Keratinocyte (primary cell): Measurements from ENCODE around the gene IFT74. TPM values are rescaled to one million over a fixed set of nuclear protein-coding genes. Genes with fewer than 3 reads are reported as not detected.

ENCODE experiments used
- DNase-seq: peaks from one replicate; pipeline ENCODE4 v3.0.0-alpha.2; 2011; ENCODE audit warnings: low read depth, missing footprints, low spot score
- FAIRE-seq: peaks from 2 replicates; lab custom pipeline; 2011; peaks lifted over from hg19 to GRCh38; lab: Jason Lieb, UNC
- H2AFZ ChIP-seq: 2 replicates; pipeline ENCODE4 v1.6.0; 2012; ENCODE audit warnings: low read length, control low read depth, inconsistent platforms; ENCODE audit not compliant: control insufficient read depth
- H3K27ac ChIP-seq: 2 replicates; pipeline ENCODE4 v1.5.1; 2011; ENCODE audit warnings: low read length; ENCODE audit not compliant: control insufficient read depth, insufficient read depth
- H3K27me3 ChIP-seq: 3 replicates; pipeline ENCODE4 v1.6.0; 2011; ENCODE audit warnings: low read length; ENCODE audit not compliant: control insufficient read depth, insufficient read depth; ENCODE audit errors: extremely low read depth
- H3K36me3 ChIP-seq, 2 experiments: 2 replicates in 1 of 2; 3 replicates in 1 of 2; pipeline ENCODE4 v1.5.1; 2011; ENCODE audit warnings: low read length in 2 of 2, mild to moderate bottlenecking in 1 of 2; ENCODE audit not compliant: control insufficient read depth in 2 of 2, insufficient read depth in 2 of 2; ENCODE audit errors: extremely low read depth in 1 of 2
- H3K4me1 ChIP-seq: 3 replicates; pipeline ENCODE4 v1.5.1; 2011; ENCODE audit warnings: low read length; ENCODE audit not compliant: control insufficient read depth, insufficient read depth; ENCODE audit errors: extremely low read depth
- H3K4me2 ChIP-seq: 3 replicates; pipeline ENCODE4 v1.6.0; 2011; ENCODE audit warnings: low read depth, low read length; ENCODE audit not compliant: control insufficient read depth, insufficient read depth; ENCODE audit errors: extremely low read depth
- H3K4me3 ChIP-seq, 3 experiments: fragments of 200-600 bp in 1 of 3; sonication (generic) in 1 of 3; 2 replicates in 2 of 3; 3 replicates in 1 of 3; pipeline ENCODE4 v1.5.1; 2011 to 2016; ENCODE audit warnings: low read length in 3 of 3, mild to moderate bottlenecking in 3 of 3, control low read depth in 2 of 3, inconsistent platforms in 1 of 3, low read depth in 1 of 3, mixed read lengths in 1 of 3, mixed run types in 1 of 3, moderate library complexity in 1 of 3; ENCODE audit not compliant: control insufficient read depth in 2 of 3, insufficient read depth in 2 of 3; ENCODE audit errors: extremely low read depth in 1 of 3
- H3K79me2 ChIP-seq: 2 replicates; pipeline ENCODE4 v1.6.0; 2012; ENCODE audit warnings: low read length; ENCODE audit not compliant: control insufficient read depth, insufficient read depth
- H3K9ac ChIP-seq: 3 replicates; pipeline ENCODE4 v1.6.0; 2011; ENCODE audit warnings: low read length; ENCODE audit not compliant: control insufficient read depth, insufficient read depth; ENCODE audit errors: extremely low read depth
- H3K9me1 ChIP-seq: 3 replicates; pipeline ENCODE4 v1.6.0; 2011; ENCODE audit warnings: low read length; ENCODE audit not compliant: control insufficient read depth, insufficient read depth; ENCODE audit errors: extremely low read depth
- H3K9me3 ChIP-seq: 2 replicates; pipeline ENCODE4 v1.5.1; 2012; ENCODE audit warnings: low read depth, low read length; ENCODE audit not compliant: control insufficient read depth
- H4K20me1 ChIP-seq: 3 replicates; pipeline ENCODE4 v1.6.0; 2011; ENCODE audit warnings: low read length; ENCODE audit not compliant: control insufficient read depth, insufficient read depth; ENCODE audit errors: extremely low read depth
- CTCF ChIP-seq, 3 experiments: IDR thresholded peaks in 1 of 3; conservative IDR thresholded peaks in 1 of 3; optimal IDR thresholded peaks in 1 of 3; 2 replicates in 2 of 3; 3 replicates in 1 of 3; pipeline versions ENCODE3 to v1.5.1; 2011; ENCODE audit warnings: low read length in 3 of 3, mild to moderate bottlenecking in 3 of 3, moderate library complexity in 2 of 3, control low read depth in 1 of 3, inconsistent platforms in 1 of 3; ENCODE audit not compliant: insufficient read depth in 2 of 3; ENCODE audit errors: extremely low read depth in 1 of 3
- EZH2 ChIP-seq: IDR thresholded peaks from one replicate; pipeline ENCODE4 v1.6.1; 2012; ENCODE audit warnings: inconsistent platforms, mild to moderate bottlenecking, low read length, moderate library complexity
- dilution Hi-C: fragments of 300-500 bp; cut with MboI; formaldehyde crosslinking; loops from one replicate; pipeline ENCODE4 v1.7.0; 2020; ENCODE audit warnings: low sequenced_read_pairs; ENCODE audit not compliant: extremely low pct_ligation_motif_present
- polyA plus RNA-seq, 5 experiments: library from polyadenylated mRNA; depleted of rRNA in 3 of 5; stranded (reverse) in 3 of 5; stranded (forward) in 1 of 5; unstranded in 1 of 5; fragments of >200 nt; gene quantifications; 1 replicate in 1 of 5; 2 replicates in 3 of 5; 3 replicates in 1 of 5; pipeline versions ENCODE4 v1.2.1 to v1.2.3, GENCODE V29; 2011 to 2012; ENCODE audit warnings: missing spikeins in 2 of 5, low read depth in 1 of 5, low replicate concordance in 1 of 5

Gene IFT74
- polyA plus RNA-seq, 1 donor (not counting 4 experiments of a cell fraction or from before 2014, with no cell fraction given) = 12.9 TPM

GRCh38 chr9:27029186-27029585 lies 73.0 kb downstream of the IFT74 start:
- H3K9me3 ChIP-seq = no peaks in the 10 kb centered on the region
- no peak overlapping the region for H2AFZ ChIP-seq
- no peak overlapping the region for H3K4me3 ChIP-seq
- TF ChIP-seq EZH2 (no peak), CTCF (optimal IDR thresholded peaks at IDR 0.05 in 1 of 3, IDR thresholded peaks at IDR 0.05 in 1 of 3, conservative IDR thresholded peaks at IDR 0.05 in 1 of 3; ENCODE audit: extremely low read depth in 1 of 3, insufficient read depth in 2 of 3, low read length in 3 of 3) (no peak)
- H3K9me1 ChIP-seq = no peaks in the 10 kb centered on the region
- no peaks in the 10 kb centered on the region for H4K20me1 ChIP-seq
- H3K4me2 ChIP-seq = no peak overlapping the region
- no peak for FAIRE-seq
- no peaks in the 10 kb centered on the region for H3K27me3 ChIP-seq
- no peak overlapping the region for H3K9ac ChIP-seq
- no peak for DNase-seq
- H3K79me2 ChIP-seq = no peaks in the 10 kb centered on the region
- peaks cover 0 to under 1% of the 10 kb centered on the region in 2 experiments for H3K36me3 ChIP-seq
- dilution Hi-C loops = no loop called here
- no peaks in the 10 kb centered on the region for H3K4me1 ChIP-seq
- H3K27ac ChIP-seq = no peak overlapping the region

- no peak overlapping the region for H3K9ac ChIP-seq
- H3K27me3 ChIP-seq = no peaks in the 10 kb centered on the region
- H3K9me3 ChIP-seq = no peaks in the 10 kb centered on the region
- H4K20me1 ChIP-seq = no peaks in the 10 kb centered on the region
- no peak overlapping the region for H3K4me2 ChIP-seq
- H3K36me3 ChIP-seq = peaks cover 0 to 1% of the 10 kb centered on the region in 2 experiments
- H3K27ac ChIP-seq = no peak overlapping the region
- FAIRE-seq = peak; percentile 75
- dilution Hi-C loops = no loop called here
- H3K4me3 ChIP-seq = no peak overlapping the region
- no peaks in the 10 kb centered on the region for H3K79me2 ChIP-seq
- peak; percentile 60 to 66 (median 61) for TF ChIP-seq CTCF (optimal IDR thresholded peaks at IDR 0.05 in 1 of 3, IDR thresholded peaks at IDR 0.05 in 1 of 3, conservative IDR thresholded peaks at IDR 0.05 in 1 of 3; ENCODE audit: extremely low read depth in 1 of 3, insufficient read depth in 2 of 3, low read length in 3 of 3)
- no peak for TF ChIP-seq EZH2
- H3K9me1 ChIP-seq = no peaks in the 10 kb centered on the region
- no peak for DNase-seq
- no peak overlapping the region for H2AFZ ChIP-seq
- H3K4me1 ChIP-seq = peaks cover 9% of the 10 kb centered on the region
These were observed 77.7 kb downstream of the IFT74 start for GRCh38 chr9:27033815-27034403.
